AG10803 (cell line): ENCODE measurements around the gene DACH2.

ENCODE experiments used
- DNase-seq: peaks from one replicate; pipeline ENCODE4 v3.0.0; 2010; ENCODE audit warnings: low read depth
- H3K4me3 ChIP-seq: 2 replicates; pipeline ENCODE4 v1.5.1; 2011; ENCODE audit warnings: mild to moderate bottlenecking, low read length, control low read depth
- TF ChIP-seq, protein P1 (sequence below): conservative IDR thresholded peaks from 2 replicates; pipeline ENCODE4 v1.5.1; 2011; ENCODE audit warnings: mild to moderate bottlenecking, low read length, control low read depth, inconsistent platforms

The DACH2 gene

DNA sequence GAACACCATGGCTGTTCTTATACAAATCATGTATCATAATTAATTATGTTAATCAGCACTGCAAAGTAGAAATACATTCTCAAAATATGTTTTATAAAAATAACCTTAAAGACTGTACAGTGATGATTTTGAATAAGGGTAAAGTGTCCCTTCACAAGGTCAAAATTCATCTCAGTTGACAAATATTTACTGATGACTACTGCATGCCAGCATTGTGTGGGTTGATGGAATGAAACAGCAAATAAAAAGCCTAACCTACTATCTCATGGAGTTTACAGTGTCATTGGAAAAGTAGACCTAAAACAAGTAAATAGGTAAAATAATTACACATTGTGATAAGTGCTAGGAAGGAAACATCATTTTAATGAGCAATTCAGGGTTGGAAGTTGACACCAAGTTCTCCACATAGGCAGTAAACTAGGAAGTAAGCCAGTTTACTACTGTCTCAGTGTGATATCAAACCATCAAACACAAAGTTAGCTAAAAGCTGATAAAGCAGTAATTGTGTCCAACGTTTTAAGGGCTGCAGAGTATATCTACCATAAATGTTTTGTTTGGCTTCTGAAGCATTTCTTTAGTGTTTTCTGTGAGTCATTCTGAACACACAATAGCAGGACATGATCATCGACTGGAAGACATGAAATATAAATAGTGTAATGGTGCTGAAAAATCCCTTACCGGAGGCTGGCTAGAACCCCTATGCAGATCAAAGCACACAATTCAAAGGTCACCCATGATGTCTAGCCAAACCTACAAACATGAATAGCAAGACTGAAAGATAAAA, 221.8 kb downstream of the DACH2 start:
- TF ChIP-seq, protein P1, sequence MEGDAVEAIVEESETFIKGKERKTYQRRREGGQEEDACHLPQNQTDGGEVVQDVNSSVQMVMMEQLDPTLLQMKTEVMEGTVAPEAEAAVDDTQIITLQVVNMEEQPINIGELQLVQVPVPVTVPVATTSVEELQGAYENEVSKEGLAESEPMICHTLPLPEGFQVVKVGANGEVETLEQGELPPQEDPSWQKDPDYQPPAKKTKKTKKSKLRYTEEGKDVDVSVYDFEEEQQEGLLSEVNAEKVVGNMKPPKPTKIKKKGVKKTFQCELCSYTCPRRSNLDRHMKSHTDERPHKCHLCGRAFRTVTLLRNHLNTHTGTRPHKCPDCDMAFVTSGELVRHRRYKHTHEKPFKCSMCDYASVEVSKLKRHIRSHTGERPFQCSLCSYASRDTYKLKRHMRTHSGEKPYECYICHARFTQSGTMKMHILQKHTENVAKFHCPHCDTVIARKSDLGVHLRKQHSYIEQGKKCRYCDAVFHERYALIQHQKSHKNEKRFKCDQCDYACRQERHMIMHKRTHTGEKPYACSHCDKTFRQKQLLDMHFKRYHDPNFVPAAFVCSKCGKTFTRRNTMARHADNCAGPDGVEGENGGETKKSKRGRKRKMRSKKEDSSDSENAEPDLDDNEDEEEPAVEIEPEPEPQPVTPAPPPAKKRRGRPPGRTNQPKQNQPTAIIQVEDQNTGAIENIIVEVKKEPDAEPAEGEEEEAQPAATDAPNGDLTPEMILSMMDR, result no peak
- no peak for DNase-seq
- no peak overlapping the region for H3K4me3 ChIP-seq

DNA sequence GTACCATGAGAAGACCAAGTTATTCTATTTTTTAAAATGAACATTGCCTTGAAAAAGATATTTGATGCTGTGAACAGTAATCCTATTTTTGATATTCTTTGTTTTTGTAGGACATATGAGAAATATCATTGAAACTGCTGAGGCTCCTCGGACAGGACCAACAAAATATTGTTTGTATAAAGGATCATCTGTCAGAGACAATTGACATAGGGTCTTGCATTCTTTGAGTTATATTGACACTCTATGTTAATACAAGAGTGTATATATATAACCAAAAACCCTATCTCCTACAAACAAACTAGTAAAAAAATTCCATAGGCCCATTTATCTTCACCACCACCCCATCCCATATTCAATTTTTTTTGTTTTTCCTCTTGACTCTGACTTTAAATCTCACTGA, 222.7 kb downstream of the DACH2 start:
- no peak for DNase-seq
- H3K4me3 ChIP-seq, result no peak overlapping the region
- TF ChIP-seq, protein P1, result no peak

DNA sequence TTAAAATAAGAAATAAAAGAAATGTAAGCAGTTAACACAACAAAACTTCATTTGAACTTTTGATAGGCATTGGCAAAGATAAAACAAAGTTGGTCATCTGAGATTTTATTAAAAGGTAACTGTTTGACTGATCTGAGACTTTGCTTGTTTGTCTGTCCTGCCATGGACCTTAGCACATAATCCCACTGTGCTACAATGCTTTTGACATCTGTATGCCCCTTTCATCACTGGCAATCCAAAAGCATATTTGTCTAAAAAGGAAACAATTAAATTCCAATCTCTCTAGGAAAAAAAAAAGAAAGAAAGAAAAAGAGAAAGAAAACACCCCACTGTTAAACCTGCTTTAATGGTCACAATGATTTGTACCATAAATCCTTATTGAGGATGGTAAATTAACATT, 231.0 kb downstream of the DACH2 start:
- DNase-seq, result no peak
- H3K4me3 ChIP-seq, result no peak overlapping the region
- TF ChIP-seq, protein P1, result no peak

DNA sequence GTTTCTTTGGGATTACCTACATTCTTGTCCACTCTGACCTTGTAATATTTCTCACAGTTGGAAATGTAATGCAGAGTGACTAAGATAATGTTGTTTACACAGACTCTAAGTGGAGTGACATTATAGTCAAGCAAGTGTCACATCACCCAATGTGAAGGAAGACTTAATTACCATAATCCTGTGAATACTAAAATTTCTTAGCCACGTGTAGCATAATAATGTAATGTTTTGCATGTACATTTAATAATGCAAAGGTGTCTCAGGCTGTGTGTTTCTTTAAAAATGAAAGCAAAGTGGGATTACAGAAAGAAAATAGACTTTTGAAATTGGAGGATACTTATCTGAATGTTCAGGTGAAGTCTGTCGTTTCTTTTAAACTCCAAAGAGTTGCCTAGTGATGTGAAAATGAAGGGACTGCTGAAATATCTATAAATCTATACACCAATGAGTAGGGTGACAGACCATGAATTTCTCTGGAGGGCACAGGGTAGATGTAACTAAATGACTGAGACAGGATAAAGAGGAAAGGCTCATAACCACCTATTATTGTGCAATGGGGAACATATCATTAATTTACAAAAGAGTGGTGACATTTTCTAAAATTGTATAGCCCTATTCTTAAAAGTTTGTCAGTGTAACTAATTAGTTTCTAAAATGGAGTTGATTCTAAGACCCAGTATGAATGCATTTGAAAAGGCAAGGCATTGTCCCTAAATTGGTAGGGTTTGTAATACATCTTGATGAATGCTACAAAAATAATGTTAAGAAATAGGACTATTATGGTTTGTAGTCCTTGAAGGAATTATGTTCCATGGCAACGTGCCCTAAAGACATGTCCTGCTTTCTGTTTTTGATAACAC, 235.7 kb downstream of the DACH2 start:
- TF ChIP-seq, protein P1, result no peak
- no peak for DNase-seq
- H3K4me3 ChIP-seq, result no peak overlapping the region

DNA sequence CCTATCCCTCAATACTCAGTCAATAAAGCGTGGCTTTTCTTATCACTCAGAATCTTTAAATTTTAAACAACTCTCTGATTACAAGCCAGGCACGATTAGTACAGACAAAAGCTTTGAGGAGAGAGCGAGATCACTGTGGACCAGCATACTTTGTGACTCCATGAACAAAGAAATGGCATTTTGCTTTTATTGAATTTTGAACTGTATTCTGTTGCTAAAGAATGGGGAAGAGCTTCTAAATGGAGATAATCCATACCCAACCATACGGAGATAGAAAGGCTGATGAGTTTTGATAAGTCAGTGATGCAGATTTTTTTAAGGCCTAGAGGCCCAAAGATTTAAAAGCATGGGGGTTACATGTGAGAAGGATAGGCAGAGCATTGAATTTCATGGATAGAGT, 259.1 kb downstream of the DACH2 start:
- no peak for DNase-seq
- TF ChIP-seq, protein P1, result no peak
- H3K4me3 ChIP-seq, result no peak overlapping the region

DNA sequence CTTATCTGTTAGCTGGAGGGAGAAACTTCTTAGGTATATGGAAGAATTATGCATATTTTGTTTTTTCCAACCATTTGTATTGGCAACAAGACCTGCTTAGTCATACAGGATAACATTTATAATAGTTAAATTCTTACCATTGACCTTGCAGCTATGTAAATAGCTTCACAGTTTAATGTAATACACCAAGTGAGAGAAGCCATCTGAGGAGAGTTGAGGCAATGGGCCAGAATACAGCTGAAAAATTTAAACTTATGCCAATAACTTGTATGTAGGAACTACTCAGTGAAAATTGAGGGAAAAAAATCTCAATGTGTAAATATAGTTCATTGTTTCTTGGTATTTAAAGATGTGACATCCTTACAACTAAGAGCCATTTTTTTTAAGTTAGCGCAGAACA, 273.5 kb downstream of the DACH2 start:
- TF ChIP-seq, protein P1, result no peak
- H3K4me3 ChIP-seq, result no peak overlapping the region
- DNase-seq, result no peak
